K562 (cell line): ENCODE results near the gene HSD3B7. TPM values are rescaled to one million over a fixed set of nuclear protein-coding genes. Genes with fewer than 3 reads are reported as not detected.

Experiments
- ATAC-seq: fragments of 200-7000 bp; cut with Tn5 transposase; 3 replicates; pipeline ENCODE4 v1.9.1; 2020; ENCODE audit warnings: moderate library complexity
- BruUV-seq: library from RNA; stranded (reverse); fragments of 400-500 nt; replicated peaks from 2 replicates; lab custom pipeline; 2021; lab: Mats Ljungman, UMichigan
- CTCF ChIA-PET: fragments of 300-600 bp; formaldehyde crosslinking; extraction: SDS; loops from one replicate; lab custom pipeline; 2021; ENCODE audit warnings: low intra/inter-chr PET ratio; lab: Yijun Ruan, JAX
- POLR2A ChIA-PET: fragments of 300-600, 350-650 bp; sonication (Branson Sonifier 250); formaldehyde crosslinking; extraction: SDS; loops from one replicate; lab custom pipeline; 2021; ENCODE audit warnings: antibody characterized with exemption, inconsistent platforms; lab: Yijun Ruan, JAX
- DNase-seq, 4 experiments: peaks; one replicate each; pipeline versions ENCODE4 v3.0.0 to v3.0.0-alpha.2; 2011 to 2018; ENCODE audit warnings: low spot score in 3 of 4, mixed read lengths in 3 of 4; ENCODE audit errors: extremely low read depth in 1 of 4
- FAIRE-seq: peaks from 2 replicates; lab custom pipeline; 2011; peaks lifted over from hg19 to GRCh38; lab: Jason Lieb, UNC
- H2AFZ ChIP-seq: 2 replicates; pipeline ENCODE4 v1.6.0; 2011; ENCODE audit warnings: low read depth, low read length, control low read depth, inconsistent platforms
- H3K27ac ChIP-seq: fragments of 200-600 bp; 3 replicates; pipeline ENCODE4 v1.8.0; 2011; ENCODE audit warnings: low read depth, mild to moderate bottlenecking, control low read depth, inconsistent platforms, low read length, moderate library complexity, mixed read lengths; ENCODE audit errors: extremely low read depth
- H3K27me3 ChIP-seq, 2 experiments: fragments of 300-600 bp in 1 of 2; 2 replicates in 1 of 2; 3 replicates in 1 of 2; pipeline versions ENCODE4 v1.6.0 to v1.8.0; 2011; ENCODE audit warnings: inconsistent platforms in 2 of 2, low read length in 2 of 2, mild to moderate bottlenecking in 1 of 2, mixed read lengths in 1 of 2, moderate library complexity in 1 of 2; ENCODE audit not compliant: control insufficient read depth in 2 of 2, insufficient read depth in 2 of 2
- H3K36me3 ChIP-seq: fragments of 300-600 bp; 3 replicates; pipeline ENCODE4 v1.8.0; 2011; ENCODE audit warnings: mild to moderate bottlenecking, low read length, inconsistent platforms; ENCODE audit not compliant: control insufficient read depth, insufficient read depth
- H3K4me1 ChIP-seq, 2 experiments: fragments of 200-600 bp in 1 of 2; replicated peaks in 1 of 2; 2 replicates in 1 of 2; 3 replicates in 1 of 2; pipeline versions ENCODE4 v1.5.1 to v1.8.0; 2011; ENCODE audit warnings: inconsistent platforms in 2 of 2, low read length in 2 of 2, mild to moderate bottlenecking in 1 of 2, mixed read lengths in 1 of 2, moderate library complexity in 1 of 2; ENCODE audit not compliant: control insufficient read depth in 2 of 2, insufficient read depth in 2 of 2
- H3K4me2 ChIP-seq: 2 replicates; pipeline ENCODE4 v1.6.1; 2011; ENCODE audit warnings: low read length, control low read depth, inconsistent platforms, mixed read lengths; ENCODE audit not compliant: insufficient read depth
- H3K4me3 ChIP-seq: fragments of 200-600 bp; sonication (generic), shearing (Covaris generic); 2 replicates; pipeline ENCODE4 v1.5.1; 2016; ENCODE audit warnings: control low read depth, inconsistent platforms
- H3K79me2 ChIP-seq: fragments of 200-600 bp; 3 replicates; pipeline ENCODE4 v1.8.0; 2011; ENCODE audit warnings: low read length, inconsistent platforms; ENCODE audit not compliant: control insufficient read depth, insufficient read depth
- H3K9ac ChIP-seq, 2 experiments: 2 replicates each; pipeline versions ENCODE4 v1.6.0 to v1.6.1; 2011; ENCODE audit warnings: low read depth in 2 of 2, low read length in 2 of 2, control low read depth in 1 of 2, inconsistent platforms in 1 of 2, mild to moderate bottlenecking in 1 of 2, mixed read lengths in 1 of 2; ENCODE audit not compliant: insufficient read depth in 1 of 2
- H3K9me1 ChIP-seq: one replicate; pipeline ENCODE4 v1.6.0; 2011; ENCODE audit warnings: inconsistent platforms, mild to moderate bottlenecking, low read length, moderate library complexity; ENCODE audit not compliant: control insufficient read depth, insufficient read depth
- H3K9me3 ChIP-seq: replicated peaks from 2 replicates; pipeline ENCODE4 v1.5.1; 2011; ENCODE audit warnings: low read depth, low read length, inconsistent platforms; ENCODE audit not compliant: control insufficient read depth, insufficient read depth
- H4K20me1 ChIP-seq: replicated peaks from 2 replicates; pipeline ENCODE4 v1.6.1; 2011; ENCODE audit warnings: low read length, inconsistent platforms, mixed read lengths; ENCODE audit not compliant: control insufficient read depth, insufficient read depth
- COPS2 ChIP-seq: fragments of 450-650 bp; conservative IDR thresholded peaks from 2 replicates; pipeline ENCODE4 v1.6.1; 2016; ENCODE audit warnings: mild to moderate bottlenecking, moderate library complexity
- KAT2B ChIP-seq: IDR thresholded peaks from one replicate; pipeline ENCODE4 v1.6.1; 2012; ENCODE audit warnings: low read depth, mild to moderate bottlenecking, control low read depth, inconsistent platforms, low read length, moderate library complexity
- MYBL2 ChIP-seq, 2 experiments: fragments of 450-650 bp in 1 of 2; sonication (generic) in 1 of 2; formaldehyde crosslinking in 1 of 2; IDR thresholded peaks; 2 replicates each; pipeline versions ENCODE4 v1.6.1 to v1.8.1; 2017 to 2022; ENCODE audit warnings: borderline replicate concordance in 1 of 2, inconsistent platforms in 1 of 2, low read depth in 1 of 2, mild to moderate bottlenecking in 1 of 2, missing genetic modification reagents in 1 of 2, moderate library complexity in 1 of 2
- MYC ChIP-seq, 2 experiments: fragments of 250-450 bp in 1 of 2; sonication (Bioruptor Pico) in 1 of 2; IDR thresholded peaks; 2 replicates each; pipeline versions ENCODE4 v1.5.1 to v1.6.1; 2012 to 2021; ENCODE audit warnings: low read depth in 2 of 2, borderline replicate concordance in 1 of 2, improper control_type of control experiment in 1 of 2, low read length in 1 of 2, mild to moderate bottlenecking in 1 of 2, moderate library complexity in 1 of 2
- POLR2G ChIP-seq: fragments of 200-400 bp; formaldehyde crosslinking; IDR thresholded peaks from 2 replicates; pipeline ENCODE4 v1.6.1; 2017; ENCODE audit warnings: low read depth, mild to moderate bottlenecking, antibody characterized with exemption, low read length, moderate library complexity
- RBFOX2 ChIP-seq: fragments of 200-400 bp; formaldehyde crosslinking; IDR thresholded peaks from 2 replicates; pipeline ENCODE4 v1.6.1; 2017; ENCODE audit warnings: low read depth, mild to moderate bottlenecking, low read length, moderate library complexity
- TSC22D4 ChIP-seq: fragments of 450-650 bp; IDR thresholded peaks from 2 replicates; pipeline ENCODE4 v1.6.1; 2016; ENCODE audit warnings: missing genetic modification characterization, missing biosample characterization, control low read depth
- ZNF592 ChIP-seq: fragments of 450-650 bp; IDR thresholded peaks from 2 replicates; pipeline ENCODE4 v1.6.1; 2017; ENCODE audit warnings: antibody characterized with exemption, mild to moderate bottlenecking
- WGBS: fragments of 100-300 bp; shearing (Covaris generic); methylation state at CpG from one replicate; pipeline ENCODE4 v1.1.6; 2016; ENCODE audit warnings: low coverage, mixed read lengths; ENCODE audit not compliant: insufficient coverage; ENCODE audit errors: missing lambda C conversion rate; 5-methylcytosine and 5-hydroxymethylcytosine counted together
- in situ Hi-C: fragments of 300-500 bp; cut with MboI; formaldehyde crosslinking; loops from 4 replicates; pipeline ENCODE4 v1.15.0; 2018; ENCODE audit warnings: inconsistent platforms, mixed read lengths
- intact Hi-C: fragments of 100-400 bp; cut with micrococcal nuclease; formaldehyde crosslinking; loops from 2 replicates; pipeline ENCODE4 v1.14.2; 2022
- polyA plus RNA-seq, 8 experiments: library from polyadenylated mRNA; depleted of rRNA in 4 of 8; stranded (reverse) in 5 of 8; unstranded in 3 of 8; fragments of >200 nt; fragmentation: Nextera tagmentation in 2 of 8; fragmentation: Illumina TruSeq in 1 of 8; extraction: Ambion mirVana in 2 of 8; extraction: Trizol in 1 of 8; gene quantifications; 2 replicates each; pipeline versions ENCODE4 v1.2.1 to v1.2.3, GENCODE V29; 2011 to 2014; ENCODE audit warnings: inconsistent platforms in 1 of 8, missing spikeins in 1 of 8
- total RNA-seq, 7 experiments: library from RNA; depleted of rRNA in 6 of 7; stranded (reverse); fragments of >200 nt in 6 of 7; fragmentation: Illumina TruSeq in 2 of 7; extraction: Trizol in 2 of 7; gene quantifications; 2 replicates each; pipeline versions ENCODE4 v1.2.1 to v1.2.3, GENCODE V29; 2011 to 2021; ENCODE audit warnings: low replicate concordance in 1 of 7

HSD3B7 gene
- total and polyA plus RNA-seq, 9 of the 15 experiments (the other 6 are each of a cell fraction or from before 2014, with no cell fraction given), result 5.4 to 49.1 (median 23.0) TPM

- no peak overlapping the region for H2AFZ ChIP-seq
- H3K4me2 ChIP-seq, result no peak overlapping the region
- CTCF ChIA-PET, result no interaction called here
- peaks cover 15% of the 10 kb centered on the region for H3K79me2 ChIP-seq
- no peak for ATAC-seq
- 95% methylated on average over 22 of the region's 30 CpGs for WGBS
- no peak for DNase-seq
- H3K27me3 ChIP-seq, result no peaks in the 10 kb centered on the region
- H3K27ac ChIP-seq, result no peak overlapping the region
- H3K4me1 ChIP-seq, result peaks cover 15 to 74% of the 10 kb centered on the region in 2 experiments
- no peaks in the 10 kb centered on the region for H3K9me3 ChIP-seq
- H3K9ac ChIP-seq, result peak overlapping the region in 1 of 2 experiments; percentile 18; a peak in 1 of 4 replicates
- no peak for FAIRE-seq
- intact Hi-C loops, result loop anchor here (10.0 kb wide), 2 partner anchors 157 to 307 kb away; no protein-coding TSS in a partner anchor
- no TSS peak for BruUV-seq
- TF ChIP-seq POLR2G (peak; percentile 18; the same call in 1 of the 2 replicates), TSC22D4 (tag) (no peak), KAT2B (no peak), COPS2 (no peak), ZNF592 (no peak), RBFOX2 (peak; percentile 47; the same call in 1 of the 2 replicates), MYC (IDR thresholded peaks at IDR 0.05; ENCODE audit: low read depth, low read length) (no peak), MYC (CRISPR knock-in tag; IDR thresholded peaks at IDR 0.05; ENCODE audit: borderline replicate concordance, low read depth) (no peak), MYBL2 (IDR thresholded peaks at IDR 0.05; ENCODE audit: low read depth) (no peak), MYBL2 (CRISPR knock-in tag; IDR thresholded peaks at IDR 0.05; ENCODE audit: borderline replicate concordance) (no peak)
- no peaks in the 10 kb centered on the region; the same call in none of the 2 replicates for H4K20me1 ChIP-seq
- H3K4me3 ChIP-seq, result no peak overlapping the region
- POLR2A ChIA-PET, result interaction anchor here (0.7 to 1.0 kb wide), 3 partner anchors 10 to 461 kb away, joined by 3 read pairs; no protein-coding TSS in a partner anchor
- peaks cover 41% of the 10 kb centered on the region; the same call in 1 of the 3 replicates for H3K36me3 ChIP-seq
- peaks cover 2% of the 10 kb centered on the region for H3K9me1 ChIP-seq
- in situ Hi-C loops, result loop anchor here (10.0 to 25.0 kb wide), 2 partner anchors 307 to 450 kb away; partner anchors contain the start of genes COX6A2 and ZNF843
Observed at GRCh38 chr16:30987581-30988190, 2.7 kb downstream of the HSD3B7 start.
